Activated B cell treated with CpG ODN at 0.5 μM for 24 hours (primary cell): Measurements from ENCODE around the gene ICAM3. TPM values are rescaled to one million over a fixed set of nuclear protein-coding genes. Genes with fewer than 3 reads are reported as not detected.
"Not testable (repeated sequence)": the region's sequence is repeated elsewhere in the genome, so short reads cannot be mapped to it uniquely, and the experiment has no call there.

Source experiments
- ATAC-seq: fragments of 200-7000 bp; cut with Tn5 transposase; one replicate; pipeline ENCODE4 v1.10.0; 2021; ENCODE audit warnings: low read depth, mild to moderate bottlenecking, moderate library complexity
- CTCF ChIA-PET: fragments of 350-600 bp; sonication (Branson Sonifier 250); formaldehyde crosslinking; loops from one replicate; lab custom pipeline; 2021; ENCODE audit warnings: antibody characterized with exemption; lab: Charles Lee
- POLR2A ChIA-PET: fragments of 350-600 bp; sonication (Branson Sonifier 250); formaldehyde crosslinking; loops from one replicate; lab custom pipeline; 2021; ENCODE audit warnings: antibody characterized with exemption; lab: Charles Lee
- DNase-seq: peaks from one replicate; pipeline ENCODE4 v3.0.0; 2022
- H3K27ac Mint-ChIP-seq: one replicate; pipeline ENCODE4 v1.8.0; 2020; ENCODE audit warnings: mixed read lengths
- H3K27me3 Mint-ChIP-seq: one replicate; pipeline ENCODE4 v1.8.0; 2021; ENCODE audit warnings: mixed read lengths
- H3K36me3 Mint-ChIP-seq: one replicate; pipeline ENCODE4 v1.8.0; 2021; ENCODE audit warnings: low read depth, mixed read lengths
- H3K4me1 Mint-ChIP-seq: one replicate; pipeline ENCODE4 v1.8.0; 2021; ENCODE audit warnings: mixed read lengths
- H3K4me3 Mint-ChIP-seq: one replicate; pipeline ENCODE4 v1.8.0; 2020; ENCODE audit warnings: mild to moderate bottlenecking, mixed read lengths
- H3K9me3 Mint-ChIP-seq: one replicate; pipeline ENCODE4 v1.8.0; 2020; ENCODE audit warnings: mixed read lengths
- intact Hi-C: fragments of 100-400 bp; cut with micrococcal nuclease; formaldehyde crosslinking; loops from one replicate; pipeline ENCODE4 v1.15.1; 2024
- total RNA-seq: library from RNA; stranded (reverse); gene quantifications from 2 replicates; pipeline ENCODE4 v1.2.3, GENCODE V29; 2022
- TF ChIP-seq, protein P1 (sequence below): fragments of 200-600 bp; IDR thresholded peaks from one replicate; pipeline ENCODE4 v1.8.0; 2022; ENCODE audit warnings: antibody characterized with exemption, mild to moderate bottlenecking

Gene ICAM3
- total RNA-seq, 1 donor from 2014 or later: 147 TPM

DNA sequence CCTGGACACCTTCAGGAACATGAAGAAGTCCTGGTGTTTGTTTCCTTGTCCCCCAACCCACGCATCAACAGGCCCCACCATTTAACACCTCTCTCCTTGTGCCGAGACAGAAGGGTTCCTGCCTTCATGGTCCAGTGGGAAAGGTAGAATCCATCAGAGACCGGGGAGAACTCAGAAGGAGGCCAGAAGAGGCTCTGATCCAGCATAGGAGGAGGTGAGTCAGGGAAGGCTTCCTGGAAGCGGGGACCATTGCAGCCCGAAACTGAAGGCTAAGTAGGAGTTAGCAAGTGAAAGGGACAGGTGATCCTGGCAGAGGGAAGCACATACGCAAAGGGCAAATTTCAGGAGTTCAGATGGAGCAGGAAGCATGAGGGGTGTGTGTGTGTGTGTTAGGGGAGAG lies 484 bp downstream of the ICAM3 start:
- DNase-seq (no peak), ATAC-seq (no peak)
- intact Hi-C loops: loop anchor here (5.0 kb wide), 1 partner anchor 33 kb away; no protein-coding TSS in a partner anchor
- Mint-ChIP-seq H3K27me3 (no peaks in the 10 kb centered on the region), H3K4me3 (peak overlapping the region; percentile 97), H3K36me3 (peaks cover 21% of the 10 kb centered on the region), H3K27ac (peak overlapping the region; percentile 92), H3K9me3 (no peaks in the 10 kb centered on the region), H3K4me1 (peaks cover 33% of the 10 kb centered on the region)
- POLR2A ChIA-PET: interaction anchor here (0.7 to 2.1 kb wide), 4 partner anchors 67 to 498 kb away, joined by 6 to 12 read pairs (median 7); partner anchors contain the start of gene ICAM1
- CTCF ChIA-PET: interaction anchor here (0.9 kb wide), 1 partner anchor 80 kb away, joined by 5 read pairs; no protein-coding TSS in a partner anchor
- TF ChIP-seq, protein P1, sequence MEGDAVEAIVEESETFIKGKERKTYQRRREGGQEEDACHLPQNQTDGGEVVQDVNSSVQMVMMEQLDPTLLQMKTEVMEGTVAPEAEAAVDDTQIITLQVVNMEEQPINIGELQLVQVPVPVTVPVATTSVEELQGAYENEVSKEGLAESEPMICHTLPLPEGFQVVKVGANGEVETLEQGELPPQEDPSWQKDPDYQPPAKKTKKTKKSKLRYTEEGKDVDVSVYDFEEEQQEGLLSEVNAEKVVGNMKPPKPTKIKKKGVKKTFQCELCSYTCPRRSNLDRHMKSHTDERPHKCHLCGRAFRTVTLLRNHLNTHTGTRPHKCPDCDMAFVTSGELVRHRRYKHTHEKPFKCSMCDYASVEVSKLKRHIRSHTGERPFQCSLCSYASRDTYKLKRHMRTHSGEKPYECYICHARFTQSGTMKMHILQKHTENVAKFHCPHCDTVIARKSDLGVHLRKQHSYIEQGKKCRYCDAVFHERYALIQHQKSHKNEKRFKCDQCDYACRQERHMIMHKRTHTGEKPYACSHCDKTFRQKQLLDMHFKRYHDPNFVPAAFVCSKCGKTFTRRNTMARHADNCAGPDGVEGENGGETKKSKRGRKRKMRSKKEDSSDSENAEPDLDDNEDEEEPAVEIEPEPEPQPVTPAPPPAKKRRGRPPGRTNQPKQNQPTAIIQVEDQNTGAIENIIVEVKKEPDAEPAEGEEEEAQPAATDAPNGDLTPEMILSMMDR: no peak

DNA sequence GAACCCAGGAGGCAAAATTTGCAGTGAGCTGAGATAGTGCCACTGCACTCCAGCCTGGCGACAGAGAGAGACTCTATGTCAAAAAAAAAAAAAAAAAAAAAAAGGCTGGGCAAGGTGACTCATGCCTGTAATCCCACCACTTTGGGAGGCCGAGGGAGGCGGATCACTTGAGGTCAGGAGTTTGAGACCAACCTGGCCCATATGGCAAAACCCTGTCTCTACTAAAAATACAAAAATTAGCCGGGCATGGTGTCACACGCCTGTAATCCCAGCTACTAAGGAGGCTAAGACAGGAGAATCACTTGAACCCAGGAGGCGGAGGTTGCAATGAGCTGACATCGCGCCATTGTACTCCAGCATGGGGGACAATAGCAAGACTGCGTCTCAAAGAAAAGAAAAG lies 2.7 kb downstream of the ICAM3 start:
- H3K27ac Mint-ChIP-seq, ATAC-seq, H3K4me3 Mint-ChIP-seq, DNase-seq, H3K9me3 Mint-ChIP-seq, H3K27me3 Mint-ChIP-seq: not testable (repeated sequence)
- CTCF ChIA-PET: interaction anchor here (1.3 kb wide), 1 partner anchor 52 kb away, joined by 3 read pairs; no protein-coding TSS in a partner anchor
- Mint-ChIP-seq H3K36me3 (peaks cover 33% of the 10 kb centered on the region), H3K4me1 (peaks cover 52% of the 10 kb centered on the region)
- POLR2A ChIA-PET: interaction anchor here (0.7 to 2.1 kb wide), 3 partner anchors 57 to 593 kb away, joined by 3 to 12 read pairs (median 4); partner anchors contain the start of gene ICAM1
- intact Hi-C loops: loop anchor here (5.0 kb wide), 1 partner anchor 36 kb away; no protein-coding TSS in a partner anchor

DNA sequence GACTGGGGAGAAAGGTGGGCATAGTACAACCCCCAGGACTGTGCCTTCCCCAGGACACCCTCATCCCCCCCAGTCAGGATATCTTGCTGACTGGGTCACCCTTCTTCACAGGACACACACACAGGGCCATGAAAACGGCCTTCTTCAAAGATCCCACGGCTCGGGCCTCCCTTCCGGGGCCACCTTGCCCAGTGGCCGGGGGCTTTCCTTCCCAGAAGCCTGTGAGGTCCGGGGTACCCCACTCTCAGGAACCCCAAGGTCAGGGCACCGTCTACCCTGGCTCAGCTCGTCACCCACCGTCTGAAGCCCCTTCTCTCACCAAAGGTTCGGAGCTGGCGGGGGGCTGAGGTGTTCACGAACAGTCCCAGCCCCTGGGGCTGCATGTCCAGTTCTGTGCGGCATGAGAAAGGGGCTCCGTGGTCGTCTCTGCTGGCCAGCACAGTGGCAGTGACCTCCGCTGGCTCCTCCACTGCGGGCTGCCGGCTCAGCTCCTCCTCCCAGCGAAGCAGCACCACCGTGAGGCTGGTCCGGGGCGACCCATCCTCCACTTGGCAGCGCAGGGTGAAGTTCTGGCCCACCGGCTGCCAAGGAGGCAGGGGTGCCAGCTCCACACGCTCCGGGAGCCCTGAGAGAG lies 4.0 kb downstream of the ICAM3 start:
- DNase-seq (no peak), ATAC-seq (no peak)
- Mint-ChIP-seq H3K27ac (no peak overlapping the region), H3K9me3 (no peaks in the 10 kb centered on the region), H3K36me3 (peaks cover 34% of the 10 kb centered on the region), H3K4me1 (peaks cover 49% of the 10 kb centered on the region), H3K27me3 (no peaks in the 10 kb centered on the region), H3K4me3 (no peak overlapping the region)
- CTCF ChIA-PET: interaction anchor here (0.6 kb wide), 1 partner anchor 15 kb away, joined by 3 read pairs; no protein-coding TSS in a partner anchor
- TF ChIP-seq, protein P1: no peak
- POLR2A ChIA-PET: no interaction called here
- intact Hi-C loops: loop anchor here (5.0 kb wide), 1 partner anchor 37 kb away; no protein-coding TSS in a partner anchor

DNA sequence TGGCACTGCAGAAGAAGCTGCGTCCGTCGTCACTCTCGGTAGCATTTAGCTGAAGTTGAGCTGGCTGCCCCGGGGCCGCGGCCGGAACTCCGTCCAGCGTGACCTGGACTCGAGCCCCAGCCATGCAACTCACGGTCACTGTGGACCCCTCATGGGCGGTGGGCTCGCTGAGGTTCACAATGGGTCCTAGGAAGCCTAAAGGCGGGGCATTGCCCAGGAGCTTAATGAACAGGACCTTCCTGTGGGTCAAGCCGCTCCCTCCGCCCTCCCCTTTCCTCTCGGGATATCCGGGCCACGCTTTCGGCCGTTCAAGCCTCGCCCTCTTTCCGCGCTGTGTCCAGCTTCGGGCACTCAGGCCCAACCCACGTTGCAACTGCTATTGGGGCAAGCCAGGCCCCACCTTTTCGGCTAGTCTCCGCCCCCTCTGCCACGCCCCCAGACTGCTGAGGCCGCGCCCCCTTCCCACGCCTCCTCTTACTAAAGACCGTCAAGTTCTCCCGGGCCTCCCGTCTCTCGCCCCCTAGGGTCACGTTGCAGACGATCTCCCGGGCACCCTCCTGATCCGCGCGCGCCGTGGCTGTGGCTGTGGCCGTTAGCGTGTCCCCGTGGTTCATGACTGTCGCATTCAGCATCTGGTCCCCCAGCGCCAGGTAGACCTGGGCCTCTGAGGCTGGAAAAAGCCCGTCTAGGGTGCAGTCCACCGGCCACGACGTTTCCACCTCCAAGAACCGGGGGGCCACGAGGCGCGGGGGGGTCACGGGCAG lies 4.7 kb downstream of the ICAM3 start:
- ATAC-seq (no peak), DNase-seq (no peak)
- ChIA-PET CTCF (no interaction called here), POLR2A (interaction anchor here (0.6 to 3.6 kb wide), 4 partner anchors 45 to 222 kb away, joined by 5 to 54 read pairs (median 12); partner anchors contain the start of genes ICAM1 and TYK2)
- TF ChIP-seq, protein P1: no peak
- Mint-ChIP-seq H3K4me1 (peaks cover 43% of the 10 kb centered on the region), H3K36me3 (peaks cover 41% of the 10 kb centered on the region), H3K9me3 (no peaks in the 10 kb centered on the region), H3K27ac (no peak overlapping the region), H3K4me3 (no peak overlapping the region), H3K27me3 (no peaks in the 10 kb centered on the region)
- intact Hi-C loops: loop anchor here (5.0 kb wide), 1 partner anchor 38 kb away; no protein-coding TSS in a partner anchor

DNA sequence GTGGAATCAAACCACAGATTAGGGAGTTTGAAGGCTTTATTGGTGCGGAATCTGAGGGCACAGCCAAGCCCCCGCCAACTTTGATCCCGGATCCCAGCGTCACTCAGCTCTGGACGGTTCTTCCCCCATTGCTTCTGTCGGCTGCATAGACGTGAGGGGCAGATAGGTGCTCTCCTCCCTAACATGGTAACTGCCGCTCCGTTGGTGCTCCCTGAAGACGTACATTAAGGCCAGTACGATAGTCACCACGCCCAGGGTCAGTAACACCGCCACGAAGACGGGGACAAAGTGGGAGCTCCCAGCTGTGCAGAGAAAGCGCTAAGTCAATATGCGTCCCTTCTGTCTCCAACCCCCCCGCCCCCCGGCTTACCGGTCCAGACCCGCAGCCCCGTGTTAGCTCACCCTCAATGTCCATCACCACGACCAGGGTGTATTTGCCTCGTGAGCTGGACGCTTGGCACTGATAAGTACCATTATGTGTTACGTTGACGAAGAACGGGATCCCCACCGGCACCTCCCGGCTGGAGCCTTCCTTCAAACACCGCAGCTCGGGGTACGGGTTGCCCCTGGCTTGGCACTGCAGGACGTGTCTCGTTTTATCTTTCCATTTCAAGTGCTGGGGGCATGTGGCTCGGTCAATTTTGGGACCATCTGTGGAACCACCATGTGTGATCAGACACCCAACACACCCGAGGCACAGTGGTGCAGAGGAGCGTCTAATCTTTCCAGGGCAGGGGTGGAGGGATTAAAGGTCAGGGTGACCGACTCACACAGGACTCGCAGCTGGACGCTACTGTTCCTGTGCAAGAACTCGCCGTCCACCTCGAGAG lies 5.5 kb downstream of the ICAM3 start:
- CTCF ChIA-PET: interaction anchor here (0.8 kb wide), 1 partner anchor 55 kb away, joined by 4 read pairs; no protein-coding TSS in a partner anchor
- TF ChIP-seq, protein P1: no peak
- Mint-ChIP-seq H3K4me1 (peaks cover 35% of the 10 kb centered on the region), H3K27ac (peak overlapping the region; percentile 96), H3K36me3 (peaks cover 46% of the 10 kb centered on the region), H3K27me3 (no peaks in the 10 kb centered on the region), H3K9me3 (no peaks in the 10 kb centered on the region), H3K4me3 (peak overlapping the region; percentile 96)
- DNase-seq (no peak), ATAC-seq (no peak)
- intact Hi-C loops: loop anchor here (1.0 to 2.0 kb wide), 4 partner anchors 39 to 232 kb away; partner anchors contain the start of genes KRI1 and TYK2
- POLR2A ChIA-PET: interaction anchor here (0.6 to 3.6 kb wide), 15 partner anchors 18 to 231 kb away, joined by 3 to 54 read pairs (median 5); partner anchors contain the start of genes ANGPTL6, FDX2, ICAM1 and ICAM5
